Daoy (cell line): ENCODE data around the gene CYSRT1. TPM values are rescaled to one million over a fixed set of nuclear protein-coding genes. Genes with fewer than 3 reads are reported as not detected.

Experiments used
- DNase-seq: peaks from one replicate; pipeline ENCODE4 v3.0.0-alpha.2; 2015; ENCODE audit warnings: low read depth
- total RNA-seq: library from RNA; depleted of rRNA; stranded (reverse); fragments of >200 nt; shearing (Covaris generic); gene quantifications from 2 replicates; pipeline ENCODE4 v1.2.3, GENCODE V29; 2014; rRNA removed

The CYSRT1 gene, protein sequence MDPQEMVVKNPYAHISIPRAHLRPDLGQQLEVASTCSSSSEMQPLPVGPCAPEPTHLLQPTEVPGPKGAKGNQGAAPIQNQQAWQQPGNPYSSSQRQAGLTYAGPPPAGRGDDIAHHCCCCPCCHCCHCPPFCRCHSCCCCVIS
- total RNA-seq = 0.91 TPM in 1 of 2 replicates, not detected in the other

DNA sequence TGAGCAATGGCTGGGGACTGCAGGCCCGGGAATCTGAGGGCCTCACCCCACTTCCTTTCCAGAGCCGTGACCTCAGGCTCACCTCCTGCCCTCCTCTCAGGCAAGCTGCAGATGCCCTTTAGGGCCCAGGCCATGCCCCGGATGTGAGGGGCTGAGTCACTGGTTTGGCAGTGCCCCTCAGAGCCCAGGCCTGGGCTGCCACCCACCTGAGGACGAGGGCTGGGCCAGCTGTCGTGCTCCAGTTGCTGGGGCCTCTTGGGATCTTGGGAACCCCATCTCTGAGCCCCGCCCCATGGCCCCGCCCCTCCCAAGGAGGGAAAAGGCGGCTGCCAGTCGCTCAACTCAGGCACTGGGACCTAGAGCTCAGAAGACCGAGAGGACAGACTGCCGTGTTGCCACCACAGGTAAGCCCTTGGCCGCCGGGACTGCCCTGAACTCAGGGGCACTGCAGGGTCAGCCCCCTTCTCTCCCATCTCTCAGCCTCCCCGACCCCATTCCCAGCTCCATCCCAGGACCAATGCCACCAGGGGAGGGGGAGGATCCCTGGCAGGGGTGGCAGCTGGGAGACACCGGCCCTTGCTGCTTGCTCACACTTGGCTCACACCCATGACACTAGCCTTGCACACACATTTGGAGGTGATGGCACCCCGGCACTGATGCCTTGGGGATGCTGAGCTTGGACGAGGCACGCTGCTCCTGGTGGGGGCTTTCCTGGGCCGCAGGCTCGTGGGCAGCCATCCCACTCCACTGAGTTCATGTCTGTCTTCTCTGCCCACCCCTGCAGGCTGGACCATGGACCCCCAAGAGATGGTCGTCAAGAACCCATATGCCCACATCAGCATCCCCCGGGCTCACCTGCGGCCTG lies at the start of gene CYSRT1:
Gene CYSRT1, plus strand, starts transcription at position 345 of the 865 bp plus-strand sequence. Its CDS starts 448 bp downstream, at position 793.
- no peak for DNase-seq

DNA sequence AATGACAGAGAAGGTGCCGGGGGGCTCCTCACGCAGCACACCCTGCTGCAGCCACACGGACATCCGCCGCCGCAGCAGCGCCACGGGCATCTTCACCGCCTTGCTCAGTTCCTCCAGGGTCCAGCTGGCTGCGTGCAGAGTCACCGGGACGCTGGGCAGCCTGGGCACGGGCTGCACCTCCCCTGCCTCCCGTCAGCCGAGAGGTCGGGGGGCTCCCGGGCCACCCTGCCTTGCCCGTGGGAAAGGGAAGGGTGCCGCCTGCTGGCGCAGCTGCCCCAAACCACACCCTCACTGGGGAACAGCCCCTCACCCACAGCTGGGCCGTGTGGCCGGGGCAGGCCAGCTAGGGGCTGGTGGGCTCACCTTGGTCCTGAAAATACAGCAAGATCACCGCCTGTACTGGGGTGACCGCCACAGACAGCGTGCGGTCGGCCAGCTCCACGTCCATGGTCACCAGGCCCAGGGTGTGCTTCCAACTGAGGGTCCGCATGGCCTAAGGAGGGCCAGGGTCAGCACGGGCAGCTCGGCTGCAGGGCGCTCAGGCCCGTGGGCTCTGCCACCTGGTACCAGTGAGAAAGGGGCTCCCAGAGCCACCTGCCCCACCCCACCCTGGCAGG lies 49.5 kb upstream of the CYSRT1 start:
- no peak for DNase-seq

DNA sequence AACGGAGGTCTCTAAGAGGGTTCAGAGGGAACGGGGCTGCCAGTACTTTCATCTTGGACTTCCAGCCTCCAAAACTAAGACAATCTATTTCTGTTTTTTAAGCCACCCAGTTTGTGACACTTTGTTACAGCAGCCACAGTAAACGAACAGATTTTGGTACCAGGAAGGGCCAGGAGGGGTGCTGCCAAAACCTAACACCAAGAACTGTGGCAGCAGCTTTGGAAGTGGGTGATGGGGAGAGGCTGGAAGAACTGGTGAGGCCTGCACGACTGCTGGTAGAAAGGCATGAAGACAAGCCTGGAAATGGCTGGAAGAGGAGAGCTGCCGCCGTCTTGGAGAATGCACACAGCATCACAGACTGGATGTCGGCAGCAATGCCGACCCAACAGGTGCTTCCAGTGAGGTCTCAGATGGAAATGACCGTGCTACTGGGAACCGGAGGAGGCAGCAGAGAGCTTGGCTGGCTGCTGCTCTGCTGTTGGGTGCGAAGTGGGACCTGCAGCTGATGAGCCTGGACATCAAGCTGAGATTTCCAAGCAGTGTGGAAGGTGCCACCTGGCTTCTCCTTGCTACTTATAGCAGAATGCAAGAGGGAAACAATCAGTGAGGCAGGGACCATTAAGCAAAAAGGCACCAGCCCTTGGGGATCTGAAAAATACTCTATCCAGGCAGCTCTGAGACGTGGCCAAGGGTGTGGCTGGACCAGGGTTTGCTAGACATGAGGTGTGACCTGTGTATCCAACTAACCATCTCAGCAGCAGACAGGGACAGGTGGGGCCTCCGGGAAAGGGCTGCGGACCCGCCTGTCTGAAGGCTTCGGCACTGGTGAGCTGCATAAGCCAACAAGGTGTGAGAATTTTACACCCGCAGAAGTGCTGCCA lies 48.4 kb upstream of the CYSRT1 start:
- peak; percentile 66 for DNase-seq

DNA sequence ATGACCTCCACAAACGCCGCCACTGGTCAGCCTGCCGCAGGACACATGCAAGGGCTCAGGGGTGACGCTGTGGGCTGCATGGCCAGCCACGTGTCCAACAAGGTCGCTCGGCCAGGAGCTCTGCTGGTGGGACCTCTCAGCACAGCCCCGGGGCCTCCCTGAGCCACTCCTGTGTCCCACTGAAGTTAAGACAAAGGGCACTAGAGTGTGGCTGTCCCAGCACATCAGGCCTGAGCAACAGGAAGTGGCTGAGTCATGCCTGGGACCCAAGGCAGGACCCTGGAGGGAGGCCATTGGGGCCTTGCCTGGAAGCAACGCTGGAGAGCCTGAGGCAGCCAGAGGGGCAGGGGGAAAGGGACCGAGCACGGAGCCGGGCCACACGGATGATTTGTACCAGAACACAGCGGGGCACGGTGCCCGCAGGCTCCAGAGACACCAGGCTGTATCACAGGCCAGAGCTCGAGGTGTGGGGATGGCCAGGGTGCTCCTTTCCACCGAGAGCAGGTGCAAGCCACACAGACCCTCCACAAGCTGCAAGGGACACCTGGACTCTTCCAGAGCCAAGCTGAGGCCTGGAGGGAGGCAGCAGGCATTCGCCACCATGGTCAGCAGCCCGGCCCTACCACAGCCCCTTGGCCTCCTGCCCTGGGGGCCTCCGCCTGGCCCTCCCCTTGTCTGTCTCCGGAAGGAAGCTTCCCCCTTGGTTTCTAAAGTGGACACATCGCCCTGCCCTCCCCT lies 46.6 kb upstream of the CYSRT1 start:
- DNase-seq = peak; percentile 69

DNA sequence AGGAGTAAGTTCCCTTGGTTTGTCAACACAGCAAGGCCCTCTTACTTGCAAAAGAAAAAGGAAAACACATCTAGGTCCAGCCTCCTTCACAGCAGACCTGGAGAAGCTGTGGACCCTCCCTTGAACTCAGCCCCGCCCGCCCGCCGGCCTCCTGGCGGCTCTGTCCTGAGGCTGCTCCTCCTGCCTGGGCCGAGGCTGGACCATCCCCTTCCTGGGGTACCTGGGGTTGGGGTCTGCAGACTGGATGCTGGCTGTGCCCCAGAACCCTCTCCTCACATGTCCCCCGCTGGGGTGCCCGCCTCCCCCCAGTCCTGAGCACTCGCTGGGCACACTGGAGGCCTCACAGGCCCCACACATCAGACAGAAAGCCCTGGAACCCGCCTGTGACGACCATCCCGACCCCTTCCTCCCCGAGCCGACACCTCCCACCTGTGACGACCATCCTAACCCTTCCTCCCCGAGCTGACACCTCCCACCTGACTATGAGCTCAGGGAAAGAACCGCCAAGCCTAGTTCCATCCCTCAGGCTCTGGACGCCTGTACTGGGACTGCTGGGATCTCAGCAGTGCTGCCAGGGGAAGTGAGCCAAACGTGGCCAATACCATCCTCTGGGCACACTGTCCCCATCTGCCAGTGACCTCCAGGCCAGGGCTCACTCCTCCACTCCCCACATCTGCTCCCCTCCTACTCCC lies 45.9 kb upstream of the CYSRT1 start:
- no peak for DNase-seq

DNA sequence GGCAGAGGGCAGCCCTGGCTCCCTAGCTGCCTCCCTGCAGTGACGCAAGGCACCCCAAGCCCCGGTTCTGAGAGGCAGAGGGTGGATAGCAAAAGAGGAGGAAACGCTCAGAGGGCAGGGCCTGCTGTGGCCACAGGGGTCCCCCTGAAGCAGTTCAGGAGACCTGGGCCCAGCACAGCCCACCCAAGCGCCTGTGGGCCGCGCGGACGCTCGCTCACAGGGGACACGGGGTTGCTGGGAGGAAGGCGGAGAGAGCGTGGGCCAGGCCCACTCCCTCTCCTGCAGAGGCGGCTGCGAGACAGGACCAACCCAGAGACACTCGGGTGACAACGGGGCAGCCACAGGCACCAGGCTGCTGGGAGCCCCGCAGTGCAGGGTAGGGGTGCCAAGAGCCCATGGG lies 45.2 kb upstream of the CYSRT1 start:
- DNase-seq = no peak

DNA sequence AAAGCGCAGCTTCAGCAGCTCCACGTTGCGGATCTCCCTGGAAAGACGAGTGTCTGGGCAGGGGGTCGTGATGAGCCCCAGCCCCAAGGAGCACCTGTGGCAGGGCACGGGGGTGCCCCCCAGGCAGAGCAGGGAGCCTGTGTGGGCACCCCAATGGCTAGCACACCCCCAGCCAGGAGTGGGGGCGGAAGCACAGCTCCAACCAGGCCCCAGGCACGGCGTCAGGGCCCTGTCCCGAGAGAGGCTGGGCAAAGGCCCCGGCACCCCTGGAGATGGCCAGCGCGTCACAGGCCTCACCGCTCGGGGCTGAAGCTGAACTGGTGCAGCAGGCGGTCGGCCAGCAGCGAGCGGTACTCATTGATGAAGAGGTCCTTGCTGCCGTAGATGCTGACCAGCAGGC lies 44.5 kb upstream of the CYSRT1 start:
- no peak for DNase-seq

DNA sequence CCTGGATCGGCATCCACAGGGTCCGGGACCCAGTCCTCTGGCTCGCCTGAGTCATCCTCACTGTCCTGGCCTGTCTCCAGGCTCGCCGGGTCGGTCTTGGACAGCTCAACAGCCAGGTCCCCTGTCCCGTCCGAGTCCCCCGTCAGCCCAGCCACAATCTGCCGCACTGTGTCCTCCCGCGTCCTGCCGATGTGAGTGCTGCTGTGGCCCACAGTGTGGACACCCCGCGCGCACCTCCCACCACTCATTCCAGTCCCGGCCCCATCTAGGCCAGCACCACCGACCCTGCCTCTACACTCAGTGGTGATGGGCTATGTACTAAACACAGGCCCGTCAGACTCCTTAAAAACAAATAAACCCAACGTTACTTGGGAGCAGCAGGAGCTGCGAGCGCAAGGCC lies 43.3 kb upstream of the CYSRT1 start:
- no peak for DNase-seq

DNA sequence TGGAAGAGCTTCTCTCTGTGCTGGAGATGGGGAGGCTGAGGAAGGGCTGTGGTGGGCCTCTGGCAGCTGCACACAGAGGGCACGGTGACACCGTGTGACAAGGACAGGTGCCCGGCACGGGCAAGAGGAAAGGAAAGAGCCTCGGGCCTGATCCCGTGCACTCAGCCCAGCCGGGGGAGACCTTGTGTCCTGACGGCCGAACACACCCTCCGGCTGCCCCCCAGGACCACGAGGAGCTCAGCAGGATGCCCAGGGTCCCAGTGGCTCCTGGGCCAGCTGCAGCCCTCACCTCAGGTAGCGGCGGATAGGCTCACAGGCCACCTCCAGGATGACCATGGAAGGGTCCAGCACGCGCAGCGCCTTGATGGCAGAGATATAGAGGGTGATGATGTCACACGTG lies 42.1 kb upstream of the CYSRT1 start:
- DNase-seq = no peak

DNA sequence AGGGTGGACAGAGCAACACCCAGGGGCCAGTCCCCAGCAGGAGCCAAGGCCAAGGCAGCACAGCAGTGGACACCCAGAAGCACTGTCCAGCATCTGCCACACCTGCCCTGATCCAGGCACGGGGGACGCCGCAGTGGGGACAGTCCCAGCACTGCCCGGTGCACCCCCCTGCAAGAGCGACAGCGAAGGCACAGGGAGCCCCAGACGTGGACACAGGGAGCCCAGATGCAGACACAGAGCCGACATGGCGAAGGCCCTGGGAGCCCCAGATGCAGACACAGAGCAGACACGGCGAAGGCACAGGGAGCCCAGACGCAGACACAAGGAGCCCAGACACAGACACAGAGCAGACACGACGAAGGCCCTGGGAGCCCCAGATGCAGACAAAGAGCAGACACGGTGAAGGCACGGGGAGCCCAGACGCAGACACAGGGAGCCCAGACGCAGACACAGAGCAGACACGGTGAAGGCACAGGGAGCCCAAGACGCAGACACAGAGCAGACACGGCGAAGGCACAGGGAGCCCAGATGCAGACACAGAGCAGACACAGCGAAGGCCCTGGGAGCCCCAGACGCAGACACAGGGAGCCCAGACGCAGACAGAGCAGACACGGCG lies 40.9 kb upstream of the CYSRT1 start:
- no peak for DNase-seq

DNA sequence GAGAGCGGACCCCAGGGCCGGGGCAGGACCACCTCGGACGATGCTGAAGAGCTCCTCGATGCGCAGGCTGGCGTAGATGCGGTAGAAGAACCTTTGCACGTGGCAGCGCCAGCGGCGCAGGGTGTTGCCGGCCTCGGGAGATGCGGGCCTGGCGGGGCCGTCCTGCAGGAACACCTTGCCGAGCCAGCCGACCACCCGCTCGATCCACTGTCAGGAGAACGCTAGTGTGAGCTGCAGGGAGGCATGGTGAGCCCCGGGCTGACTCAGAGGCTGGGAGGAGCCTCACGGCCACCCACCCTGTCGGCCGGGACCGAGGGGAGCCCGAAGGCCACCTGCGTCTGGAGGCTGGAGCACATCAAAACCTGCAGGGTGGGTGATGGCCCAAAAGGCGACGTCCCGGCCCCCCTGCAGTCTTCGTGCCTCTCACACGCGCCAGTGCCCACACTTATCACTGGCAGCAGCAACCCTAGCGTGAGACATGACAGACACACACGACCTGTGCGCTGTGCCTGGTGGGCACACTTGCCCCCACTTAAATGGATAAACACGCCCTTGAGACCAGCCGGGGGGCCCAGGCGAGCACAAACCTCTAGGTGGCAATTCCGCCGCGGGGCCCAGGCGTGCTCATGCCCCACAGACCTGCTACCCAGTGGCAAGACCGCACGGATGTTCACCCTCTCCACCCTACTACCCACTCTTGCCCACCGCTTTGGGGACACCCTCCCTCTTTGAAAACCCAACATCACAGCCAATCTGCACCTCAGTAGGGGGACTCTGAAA lies 39.9 kb upstream of the CYSRT1 start:
- DNase-seq = no peak

DNA sequence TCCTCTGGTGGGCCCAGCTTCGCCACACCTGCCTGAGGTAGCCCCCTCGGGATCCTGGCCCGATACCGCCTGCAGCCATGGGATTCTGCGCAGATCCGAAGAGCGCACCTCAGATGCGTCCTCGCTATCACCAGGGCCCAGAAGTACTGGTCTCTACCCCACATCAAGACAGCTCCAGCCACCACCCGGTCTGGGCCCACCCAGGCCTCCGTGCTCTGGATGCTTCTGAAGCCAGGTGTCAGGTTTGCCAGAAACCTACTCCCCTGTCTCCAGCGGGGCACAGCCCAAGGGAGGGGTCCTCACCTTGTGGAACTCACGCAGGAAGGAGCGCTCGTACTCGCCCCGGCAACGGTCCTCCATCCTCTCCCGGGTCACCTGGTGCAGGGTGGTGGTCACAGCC lies 39.1 kb upstream of the CYSRT1 start:
- no peak for DNase-seq

DNA sequence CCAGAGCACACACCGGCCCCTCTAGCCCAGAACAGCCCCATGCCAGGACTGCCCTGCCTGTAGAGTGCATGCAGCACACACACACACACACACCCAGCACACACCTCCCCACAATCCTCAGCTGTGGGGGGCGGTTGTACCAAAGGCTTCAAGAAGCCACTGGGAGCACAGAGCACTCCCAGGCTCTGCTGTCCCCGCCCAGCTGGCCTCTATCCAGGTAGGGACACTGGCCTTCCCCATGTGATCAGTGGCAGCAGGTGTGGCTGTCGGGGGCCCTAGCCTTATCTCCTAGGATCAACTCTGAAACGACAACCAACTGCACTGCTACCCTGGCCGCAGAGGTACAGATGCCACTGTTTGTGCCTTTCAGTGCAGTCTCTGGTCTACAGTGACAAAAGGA lies 38.6 kb upstream of the CYSRT1 start:
- DNase-seq = no peak

DNA sequence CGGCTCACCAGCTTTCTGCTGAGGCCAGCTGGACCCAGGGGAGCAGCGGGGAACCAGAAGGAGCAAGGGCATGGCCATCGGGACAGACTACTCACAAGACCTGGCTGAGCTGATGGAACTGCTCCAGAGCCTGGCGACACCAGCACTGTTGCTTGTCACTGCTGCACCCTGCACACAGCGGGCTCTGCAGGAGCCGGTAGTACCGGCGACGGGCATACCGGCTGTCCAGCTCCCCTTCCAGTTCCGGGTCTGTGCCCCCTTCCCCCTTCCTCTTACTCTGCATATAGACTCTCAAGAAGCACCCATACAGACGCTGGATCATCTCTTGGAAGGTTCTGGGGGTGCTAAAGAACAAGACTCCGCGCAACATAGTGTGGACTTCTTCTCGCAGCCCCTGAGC lies 37.6 kb upstream of the CYSRT1 start:
- no peak for DNase-seq

DNA sequence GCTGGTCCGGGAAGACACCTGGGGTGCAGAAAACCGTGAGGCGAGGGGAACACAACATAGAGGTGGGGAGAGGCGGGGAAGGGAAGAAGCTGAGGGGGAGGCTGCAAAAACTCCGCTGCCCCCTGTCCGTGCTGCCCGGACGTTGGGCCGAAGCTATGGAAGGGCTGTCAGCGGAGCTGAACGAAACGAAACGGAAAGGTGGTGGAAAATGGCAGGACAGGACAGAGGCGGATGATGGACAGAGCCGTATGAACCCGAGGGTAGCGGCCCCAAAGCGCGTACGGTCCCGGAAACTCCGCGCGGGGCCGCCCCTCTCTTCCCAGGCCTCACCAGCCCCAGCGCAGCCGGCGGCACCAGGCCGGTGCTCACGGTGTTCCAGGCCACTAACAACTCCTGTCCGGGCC lies 36.9 kb upstream of the CYSRT1 start:
- no peak for DNase-seq

DNA sequence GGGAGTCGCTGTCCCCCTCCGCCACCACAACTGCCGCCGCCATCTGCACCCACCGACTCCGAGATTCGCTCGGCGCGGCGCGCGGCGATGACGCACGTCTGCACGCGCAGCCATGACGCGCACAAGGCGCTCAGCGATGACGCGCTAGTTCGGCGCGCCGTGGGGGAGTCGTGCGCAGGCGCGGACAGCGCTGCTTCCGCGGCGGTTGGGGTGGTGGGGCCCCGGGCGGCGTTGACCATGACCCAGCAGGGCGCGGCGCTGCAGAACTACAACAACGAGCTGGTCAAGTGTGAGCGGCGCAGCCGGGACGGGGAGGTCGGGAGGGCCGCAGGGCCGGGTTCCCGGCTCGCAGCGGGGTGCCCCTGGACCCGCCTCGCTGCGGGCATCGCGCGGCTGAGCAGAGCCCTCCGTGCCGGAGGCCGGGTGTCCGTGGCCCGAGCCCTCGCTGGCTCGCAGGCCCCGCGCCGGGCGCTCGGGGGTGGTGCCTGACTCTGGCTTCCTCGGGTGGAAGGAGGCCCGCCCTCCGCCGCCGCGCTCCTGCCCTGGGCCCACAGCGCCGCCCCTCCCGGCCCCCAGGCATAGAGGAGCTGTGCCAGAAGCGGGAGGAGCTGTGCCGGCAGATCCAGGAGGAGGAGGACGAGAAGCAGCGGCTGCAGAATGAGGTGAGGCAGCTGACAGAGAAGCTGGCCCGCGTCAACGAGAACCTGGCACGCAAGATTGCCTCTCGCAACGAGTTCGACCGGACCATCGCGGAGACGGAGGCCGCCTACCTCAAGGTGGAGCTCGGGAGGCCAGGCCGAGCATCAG lies 36.3 kb upstream of the CYSRT1 start, which contains the start of the genes ANAPC2 and SSNA1:
Gene ANAPC2, minus strand, starts transcription at position 71 of the 807 bp plus-strand sequence. Its CDS starts 28 bp downstream, at position 43.
Gene SSNA1, plus strand, starts transcription at position 187 of the 807 bp plus-strand sequence. Its CDS starts 51 bp downstream, at position 238.
- DNase-seq = peak; percentile 98

DNA sequence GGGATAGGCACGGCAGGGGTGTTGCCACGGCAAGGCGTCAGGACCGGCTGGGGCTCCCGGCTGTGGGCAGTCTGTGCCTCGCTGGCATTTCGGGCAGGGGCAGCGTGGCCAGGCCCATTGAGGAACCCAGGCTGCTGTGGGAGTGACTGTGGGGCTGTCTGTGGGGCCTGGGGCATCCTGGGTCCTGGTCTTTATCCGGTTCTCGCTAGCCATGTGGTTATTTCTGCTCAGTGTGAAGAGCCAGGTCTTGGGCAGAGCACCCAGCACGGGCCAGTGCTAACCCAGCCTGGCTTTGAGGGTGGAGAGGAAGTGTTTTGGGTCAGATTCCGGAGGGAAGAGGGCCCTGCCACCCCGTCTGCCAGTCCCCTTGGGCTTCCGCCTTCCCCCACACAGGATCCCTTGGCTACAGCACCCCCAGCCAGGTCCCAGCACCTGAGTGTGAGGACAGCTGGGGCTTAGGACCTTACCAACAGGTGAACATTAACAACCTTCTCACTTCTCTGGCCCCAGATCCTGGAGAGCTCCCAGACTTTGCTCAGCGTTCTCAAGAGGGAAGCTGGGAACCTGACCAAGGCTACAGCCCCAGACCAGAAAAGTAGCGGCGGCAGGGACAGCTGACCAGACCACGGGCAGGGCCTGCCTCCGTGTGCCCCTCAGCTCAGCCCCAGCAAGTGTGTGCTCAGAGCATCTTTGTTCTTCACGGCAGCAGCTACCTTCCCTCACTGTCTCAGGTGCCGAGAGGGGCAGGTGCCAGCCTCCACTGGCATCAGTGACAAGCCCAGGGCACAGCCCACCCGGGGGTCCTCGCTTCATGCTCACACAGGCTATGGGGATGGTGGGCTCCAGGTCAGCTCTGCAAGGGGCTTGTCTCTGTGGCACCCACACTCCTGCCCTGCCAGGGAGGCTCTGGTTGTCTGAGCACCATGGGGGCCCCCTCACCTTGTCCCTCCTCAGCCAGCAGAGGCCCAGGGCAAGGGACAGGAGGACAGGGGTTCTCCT lies 35.4 kb upstream of the CYSRT1 start:
- no peak for DNase-seq
